GM12873 (cell line): ENCODE measurements around the gene HGFAC.

Experiments used
- CTCF ChIP-seq: IDR thresholded peaks from 2 replicates; pipeline ENCODE4 v1.5.1; 2012; ENCODE audit warnings: low read depth, mild to moderate bottlenecking, moderate library complexity, low read length, control low read depth; ENCODE audit not compliant: insufficient read depth; ENCODE audit errors: missing control alignments

The HGFAC gene

GRCh38 chr4:3440979-3441500 is 728 bp upstream of the HGFAC start:
- TF ChIP-seq CTCF, result no peak

DNA sequence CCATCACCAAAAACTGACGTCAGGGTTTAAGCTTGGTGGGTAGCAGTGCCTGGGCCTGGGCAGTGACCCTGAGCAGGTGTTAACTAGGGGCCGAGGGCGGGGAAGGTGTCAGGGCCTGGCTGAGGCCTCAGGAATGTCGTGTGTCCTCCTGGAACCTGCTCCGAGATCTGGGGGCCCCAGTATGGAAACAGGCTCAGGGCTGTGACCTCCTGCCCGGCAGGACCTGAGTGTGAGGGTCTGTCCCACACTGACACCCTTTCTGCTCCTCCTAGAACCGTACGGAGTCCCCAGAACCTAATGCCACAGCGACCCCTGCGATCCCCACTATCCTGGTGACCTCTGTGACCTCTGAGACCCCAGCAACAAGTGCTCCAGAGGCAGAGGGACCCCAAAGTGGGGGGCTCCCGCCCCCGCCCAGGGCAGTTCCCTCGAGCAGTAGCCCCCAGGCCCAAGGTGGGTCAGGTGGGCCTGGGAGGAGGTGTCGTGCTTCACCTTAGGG is 741 bp downstream of the HGFAC start:
- TF ChIP-seq CTCF, result no peak

- TF ChIP-seq CTCF, result peak; percentile 96
These were observed 1.4 kb downstream of the HGFAC start for GRCh38 chr4:3442959-3443749.

DNA sequence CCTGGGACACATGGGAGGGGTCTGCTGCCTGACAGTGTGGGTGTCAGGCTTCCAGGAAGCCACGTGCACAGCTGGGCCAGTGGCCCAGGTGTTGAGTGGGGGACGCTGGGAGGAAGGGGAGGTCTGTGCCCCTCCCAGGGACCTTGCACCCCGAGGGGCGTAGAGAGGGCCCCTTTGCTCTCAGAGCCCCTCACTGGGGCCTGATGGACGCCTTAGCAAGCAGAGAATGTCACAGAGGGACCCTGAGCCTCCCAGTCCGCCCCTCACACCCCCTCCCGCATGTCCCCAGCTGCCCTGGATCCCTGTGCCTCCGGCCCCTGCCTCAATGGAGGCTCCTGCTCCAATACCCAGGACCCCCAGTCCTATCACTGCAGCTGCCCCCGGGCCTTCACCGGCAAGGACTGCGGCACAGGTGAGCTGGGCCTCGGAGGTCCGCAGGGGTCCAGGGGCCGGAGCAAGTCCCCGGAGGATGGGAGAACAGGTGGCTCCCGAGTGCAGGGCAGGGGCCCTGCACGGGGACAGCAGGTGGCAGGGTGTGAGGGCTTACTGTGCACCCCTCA is 2.1 kb downstream of the HGFAC start:
- no peak for TF ChIP-seq CTCF

DNA sequence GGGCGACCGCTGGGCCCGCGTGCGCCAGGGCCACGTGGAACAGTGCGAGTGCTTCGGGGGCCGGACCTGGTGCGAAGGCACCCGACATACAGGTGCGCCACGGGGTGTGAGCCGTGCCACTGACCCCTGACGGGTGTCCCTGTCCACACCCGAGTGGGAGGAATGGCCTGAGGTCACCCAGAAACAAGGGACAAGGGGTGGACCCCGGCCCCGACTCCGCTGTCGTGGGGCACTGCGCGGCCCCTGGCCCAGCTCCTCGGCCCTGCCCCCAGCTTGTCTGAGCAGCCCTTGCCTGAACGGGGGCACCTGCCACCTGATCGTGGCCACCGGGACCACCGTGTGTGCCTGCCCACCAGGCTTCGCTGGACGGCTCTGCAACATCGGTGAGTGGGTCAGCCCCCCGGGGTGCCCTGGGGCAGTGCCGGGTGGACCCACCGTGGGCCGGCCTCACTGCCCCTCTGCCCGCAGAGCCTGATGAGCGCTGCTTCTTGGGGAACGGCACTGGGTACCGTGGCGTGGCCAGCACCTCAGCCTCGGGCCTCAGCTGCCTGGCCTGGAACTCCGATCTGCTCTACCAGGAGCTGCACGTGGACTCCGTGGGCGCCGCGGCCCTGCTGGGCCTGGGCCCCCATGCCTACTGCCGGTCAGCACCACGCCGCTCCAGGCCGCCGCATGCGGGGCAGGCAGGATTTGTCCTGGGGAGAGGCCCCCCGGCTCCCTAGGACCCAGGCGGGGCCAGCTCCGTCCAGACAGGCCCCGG is 2.8 kb downstream of the HGFAC start:
- TF ChIP-seq CTCF, result no peak

DNA sequence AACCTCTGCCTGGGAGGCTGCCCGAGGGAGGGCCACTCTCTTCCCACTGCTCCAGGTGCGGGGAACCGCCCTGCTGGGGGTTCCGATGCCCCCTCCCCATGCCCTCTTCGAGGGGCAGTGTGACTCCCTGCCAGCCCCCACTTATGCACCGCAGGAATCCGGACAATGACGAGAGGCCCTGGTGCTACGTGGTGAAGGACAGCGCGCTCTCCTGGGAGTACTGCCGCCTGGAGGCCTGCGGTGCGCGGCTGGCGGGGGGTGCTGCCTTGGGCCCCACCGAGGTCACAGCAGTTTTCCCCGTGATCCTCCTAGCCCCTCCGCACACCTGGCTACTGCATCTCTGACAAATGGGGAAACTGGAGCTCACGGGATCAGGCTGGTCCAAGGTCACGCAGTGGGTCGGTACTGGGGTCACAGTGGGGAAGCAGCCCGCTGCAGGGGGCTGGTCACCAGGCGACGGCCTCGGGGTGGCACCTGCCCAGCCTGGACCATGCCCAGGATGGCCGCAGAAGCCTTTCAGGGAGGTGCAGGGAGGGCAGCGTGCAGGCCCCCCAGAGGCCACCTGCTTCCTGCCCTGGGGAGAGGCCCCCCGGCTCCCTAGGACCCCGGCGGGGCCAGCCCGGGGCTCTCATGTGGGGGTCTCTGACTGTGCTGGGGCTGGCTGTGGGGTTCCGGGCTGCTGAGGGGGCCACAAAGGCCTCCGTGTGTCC is 3.5 kb downstream of the HGFAC start:
- no peak for TF ChIP-seq CTCF
